Epidermal melanocyte (primary cell): ENCODE measurements around the gene IQCK.

Experiments used
- DNase-seq: peaks from one replicate; pipeline ENCODE4 v3.0.0; 2011; ENCODE audit warnings: low spot score; ENCODE audit not compliant: insufficient read length

Gene IQCK

DNA sequence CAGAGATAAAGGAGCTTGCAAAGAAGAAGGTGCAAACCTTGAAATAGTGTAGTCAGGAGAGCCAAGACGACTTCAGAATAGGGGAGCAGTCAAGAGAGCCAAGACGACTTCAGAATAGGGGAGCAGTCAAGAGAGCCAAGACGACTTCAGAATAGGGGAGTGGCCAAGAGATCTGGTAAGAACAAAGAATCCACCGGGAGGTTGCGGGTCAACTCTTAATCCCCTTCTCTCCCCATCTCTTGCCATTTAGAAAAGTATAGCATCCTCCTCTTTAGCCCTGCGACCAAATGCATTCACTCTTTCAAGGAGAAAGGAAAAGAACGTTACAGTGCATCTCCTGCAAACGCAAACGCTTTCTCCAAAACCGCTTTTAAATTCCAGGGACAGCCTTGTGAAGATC lies 757 bp upstream of the IQCK start:
- DNase-seq, result no peak

DNA sequence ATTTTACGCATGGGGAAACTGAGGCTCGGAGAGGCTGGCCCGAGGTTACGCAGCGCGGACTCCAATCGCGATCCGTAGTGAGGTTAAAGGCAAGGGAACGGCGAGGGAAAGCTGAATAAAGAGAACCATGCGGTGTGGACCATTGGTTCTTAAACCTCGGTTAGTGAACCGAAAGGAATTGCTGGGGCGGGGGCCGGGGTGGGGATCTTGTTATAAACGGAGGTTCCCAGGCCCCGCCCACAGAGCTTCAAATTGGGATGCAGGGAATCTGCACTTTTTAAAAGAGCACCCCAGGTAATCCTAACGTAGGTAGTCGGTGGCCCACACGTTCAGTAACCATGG lies 524 bp downstream of the IQCK start:
- no peak for DNase-seq

DNA sequence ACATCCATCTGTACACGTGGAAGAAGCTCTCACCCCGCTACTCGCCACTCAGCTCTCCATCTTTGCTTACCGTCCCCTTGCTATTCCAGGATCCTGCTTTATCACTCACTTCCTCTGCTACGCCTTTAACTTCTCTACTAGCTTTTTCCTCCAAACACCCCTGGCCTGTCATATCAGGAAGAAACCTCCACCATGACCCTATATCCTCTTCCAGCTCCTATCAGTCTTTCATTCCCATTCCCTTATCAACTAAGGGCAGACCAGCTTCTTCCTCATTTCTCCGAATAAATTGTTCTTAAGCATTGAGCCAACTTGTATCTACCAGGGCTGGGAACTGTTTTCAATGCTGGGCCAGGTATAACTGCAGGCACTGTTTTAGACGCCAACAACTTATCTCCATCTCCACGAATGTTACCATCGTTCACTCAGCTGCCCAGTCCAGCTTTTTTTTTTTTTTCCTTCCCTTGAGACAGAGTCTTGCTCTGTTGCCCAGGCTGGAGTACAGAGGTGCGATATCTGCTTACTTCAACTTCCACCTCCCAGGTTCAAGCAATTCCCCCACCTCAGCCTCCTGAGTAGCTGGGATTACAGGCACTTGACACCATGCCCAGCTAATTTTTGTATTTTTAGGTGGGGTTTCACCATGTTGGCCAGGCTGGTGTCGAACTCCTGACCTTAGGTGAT lies 4.3 kb downstream of the IQCK start:
- DNase-seq, result no peak

DNA sequence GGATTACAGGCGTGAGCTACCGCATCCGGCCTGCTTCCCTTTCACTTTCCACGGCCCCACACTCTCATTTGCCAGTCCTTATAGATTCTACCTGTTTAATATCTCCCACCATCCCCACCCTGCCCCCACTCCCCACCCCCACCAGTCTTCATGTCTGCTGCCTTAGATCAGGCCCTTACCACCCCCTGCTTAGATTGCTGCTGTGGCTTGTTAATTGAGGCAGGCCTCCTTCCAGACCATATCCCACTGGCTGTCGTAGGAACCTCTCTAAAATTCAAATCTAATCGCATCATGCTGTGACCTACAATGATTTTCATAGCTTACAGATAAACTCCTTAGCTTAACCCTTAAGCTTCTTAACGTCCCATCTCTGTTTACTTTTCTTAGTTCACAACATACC lies 4.9 kb downstream of the IQCK start:
- DNase-seq, result no peak

DNA sequence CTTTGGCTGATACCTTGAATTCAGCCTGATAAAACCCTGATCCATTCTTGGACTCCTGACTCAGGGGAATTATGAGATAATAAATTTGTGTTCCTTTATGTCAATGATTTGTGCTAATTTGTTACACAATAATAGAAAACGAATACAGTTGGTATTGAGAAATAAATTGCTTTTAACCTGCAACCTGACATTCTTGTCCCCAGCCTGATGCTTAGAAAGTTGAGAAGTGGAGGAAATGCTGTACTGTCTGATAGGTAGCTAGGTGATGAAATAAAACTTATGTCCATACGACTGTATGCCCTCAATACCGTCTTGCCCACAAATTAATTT lies 10.5 kb downstream of the IQCK start:
- no peak for DNase-seq

DNA sequence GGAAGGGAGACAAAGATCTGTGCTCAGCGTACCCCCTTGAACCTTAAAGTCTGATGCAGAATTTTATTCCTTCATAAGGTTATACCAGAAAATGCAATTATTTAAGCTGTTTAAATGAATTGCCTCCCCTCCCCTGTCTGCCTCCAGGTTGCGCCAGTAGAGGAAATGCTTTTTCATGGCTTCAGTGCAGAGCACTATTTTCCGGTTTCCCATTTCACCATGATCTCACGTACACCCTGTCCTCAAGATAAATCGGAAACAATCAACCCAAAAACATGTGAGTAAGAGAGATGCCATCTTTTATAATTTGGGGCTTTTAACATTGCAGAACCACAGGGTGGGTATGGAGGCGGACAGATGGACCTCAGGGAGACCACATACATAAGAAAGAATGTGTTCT lies 15.5 kb downstream of the IQCK start:
- no peak for DNase-seq

DNA sequence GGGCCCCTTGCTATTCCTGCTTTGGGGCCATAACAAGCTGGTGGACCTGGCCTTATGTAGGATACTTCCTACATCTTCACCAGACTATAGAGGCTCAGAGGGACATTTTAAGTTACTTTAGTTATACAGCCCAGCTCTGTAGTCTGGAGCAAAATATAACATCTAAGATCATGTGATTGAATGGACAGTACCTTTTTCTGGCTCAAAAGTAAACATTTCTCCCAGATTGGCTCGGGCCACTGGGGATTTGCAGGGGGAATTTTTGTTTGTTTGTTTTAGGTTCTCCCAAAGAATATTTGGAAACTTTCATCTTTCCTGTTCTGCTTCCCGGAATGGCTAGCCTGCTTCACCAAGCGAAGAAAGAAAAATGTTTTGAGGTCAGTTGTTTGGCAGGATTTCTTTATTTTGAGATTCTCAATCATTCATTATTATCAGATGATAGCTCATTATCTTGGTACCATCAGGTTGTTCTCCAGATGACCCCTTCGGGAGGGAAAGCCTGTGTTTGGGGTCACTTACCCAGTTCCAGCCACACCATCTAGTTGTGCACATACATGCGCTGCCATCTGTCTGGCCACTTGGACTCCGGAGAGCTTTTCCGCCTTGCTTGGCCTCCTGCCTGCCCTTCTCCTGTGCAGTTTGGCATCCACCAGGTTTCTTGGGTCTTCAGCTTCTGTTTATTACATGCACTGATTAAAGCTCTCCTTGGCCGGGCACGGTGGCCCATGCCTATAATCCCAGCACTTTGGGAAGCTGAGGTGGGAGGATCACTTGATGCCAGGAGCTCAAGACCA lies 17.2 kb downstream of the IQCK start:
- no peak for DNase-seq

DNA sequence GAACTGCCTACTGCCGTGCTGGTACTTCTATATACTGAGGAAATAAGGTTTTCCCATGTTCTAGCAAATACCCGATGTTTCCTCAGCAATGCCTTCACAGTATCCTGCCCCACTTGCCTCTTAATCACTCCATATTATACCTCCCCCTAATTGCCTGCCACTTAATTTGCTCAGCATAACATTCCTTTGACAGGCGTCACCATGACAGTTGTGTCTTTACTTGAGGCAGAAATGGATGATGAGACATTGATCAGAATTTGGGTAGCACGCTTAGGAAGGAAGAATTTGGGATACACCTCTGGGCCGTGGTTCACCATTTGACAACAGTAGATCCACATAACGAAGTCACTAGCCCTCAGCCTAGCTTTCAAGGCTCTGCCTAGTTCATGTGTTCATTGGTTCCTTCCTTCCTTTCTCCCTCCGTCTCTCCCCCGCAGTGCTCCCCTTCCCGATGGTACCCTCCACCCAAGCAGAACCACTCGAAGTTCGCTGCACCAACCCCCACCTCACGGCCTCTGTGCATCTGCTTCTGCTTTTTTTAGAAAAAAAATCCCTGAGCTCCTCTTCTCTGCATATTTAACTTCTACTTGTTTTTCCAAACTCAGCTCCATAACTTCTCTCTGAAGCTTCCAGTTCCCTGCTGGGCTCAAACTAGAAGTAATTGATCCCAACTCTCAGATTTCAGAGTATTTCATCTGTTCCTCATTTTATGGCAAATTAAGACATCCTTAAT lies 19.4 kb downstream of the IQCK start:
- no peak for DNase-seq

DNA sequence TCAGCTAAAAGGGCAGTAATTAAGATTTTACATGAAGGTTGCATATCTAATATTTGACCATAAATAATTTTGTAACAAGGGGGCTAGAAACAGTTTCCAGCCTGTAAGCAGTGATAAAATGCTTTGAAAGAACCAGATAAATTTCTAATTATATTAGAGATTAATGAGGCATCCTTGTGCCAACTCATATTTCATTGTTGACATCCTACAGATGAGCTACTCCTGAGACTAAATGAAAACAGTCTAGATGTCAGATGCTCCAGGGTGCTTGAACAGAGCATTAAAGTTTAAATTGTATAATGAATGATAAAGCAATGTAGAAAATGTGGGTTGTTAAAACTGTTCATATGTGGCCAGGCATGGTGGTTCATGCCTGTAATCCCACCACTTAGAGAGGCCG lies 23.3 kb downstream of the IQCK start:
- DNase-seq, result no peak

DNA sequence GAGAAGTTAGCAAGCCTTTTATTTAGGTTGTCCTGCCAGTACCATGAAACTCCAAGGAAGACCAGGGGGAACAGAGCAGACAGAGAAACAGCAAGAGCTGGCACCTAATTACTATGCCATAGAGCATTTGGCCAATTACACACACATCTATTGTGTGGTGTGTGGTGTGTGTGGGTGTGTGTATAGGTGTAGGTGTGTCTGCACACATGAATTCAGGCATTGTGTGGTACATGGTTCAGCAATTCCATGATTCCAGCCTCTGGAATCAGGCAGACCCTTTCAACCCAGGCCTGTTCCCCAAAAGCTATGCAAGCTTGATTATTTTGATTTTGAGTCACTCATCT lies 25.7 kb downstream of the IQCK start:
- DNase-seq, result no peak

DNA sequence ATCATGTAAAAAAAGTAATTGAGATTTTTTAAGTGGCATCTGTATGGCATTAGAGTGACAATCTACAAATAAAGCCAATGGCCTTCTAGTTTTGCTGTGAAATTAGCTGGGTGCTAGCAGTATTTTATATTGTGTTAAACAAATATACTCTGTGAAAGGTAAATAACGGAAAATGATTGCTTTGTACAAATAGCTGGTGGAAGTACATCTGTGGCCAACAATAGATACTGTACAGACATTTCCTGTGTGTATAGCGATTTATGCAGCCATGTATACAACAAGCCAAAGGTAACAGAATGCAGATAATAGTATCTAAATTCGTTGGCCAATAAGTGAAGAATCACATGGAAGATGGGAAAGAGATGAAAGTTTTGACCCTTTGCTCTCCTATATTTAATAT lies 26.6 kb downstream of the IQCK start:
- DNase-seq, result no peak

DNA sequence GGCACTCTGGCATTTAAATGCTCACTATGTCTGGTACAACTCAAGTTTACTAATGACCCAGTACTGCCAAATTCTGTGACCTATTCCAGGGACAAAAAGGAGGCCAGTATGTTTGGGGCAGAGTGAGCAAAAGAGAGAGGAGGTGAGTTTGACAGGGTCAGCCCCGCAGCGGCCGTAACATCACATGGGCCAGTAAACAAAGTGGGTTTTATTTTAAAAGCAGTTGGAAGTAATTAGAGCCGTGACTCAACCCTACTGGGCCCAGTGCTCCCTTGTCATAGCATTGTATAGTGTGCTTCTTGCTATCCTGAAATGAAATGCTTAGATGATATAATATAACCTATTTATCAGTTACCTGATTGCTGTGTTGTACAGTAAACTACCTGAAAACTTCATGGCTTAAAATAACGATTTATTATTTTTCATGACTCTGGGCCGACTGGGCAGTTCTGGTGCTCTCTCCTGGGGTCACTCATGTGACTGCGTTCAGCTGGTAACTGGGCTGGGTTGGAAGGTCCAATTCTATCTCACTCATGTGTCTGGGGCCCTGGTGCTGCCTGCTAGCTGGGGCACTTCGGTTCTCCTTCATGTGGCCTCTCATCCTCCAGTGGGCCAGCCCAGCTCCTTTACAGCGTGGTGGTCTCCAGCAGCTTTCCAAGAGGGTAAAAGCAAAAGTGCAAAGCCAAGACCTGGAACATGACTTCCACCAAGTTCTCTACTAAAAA lies 27.4 kb downstream of the IQCK start:
- DNase-seq, result no peak

DNA sequence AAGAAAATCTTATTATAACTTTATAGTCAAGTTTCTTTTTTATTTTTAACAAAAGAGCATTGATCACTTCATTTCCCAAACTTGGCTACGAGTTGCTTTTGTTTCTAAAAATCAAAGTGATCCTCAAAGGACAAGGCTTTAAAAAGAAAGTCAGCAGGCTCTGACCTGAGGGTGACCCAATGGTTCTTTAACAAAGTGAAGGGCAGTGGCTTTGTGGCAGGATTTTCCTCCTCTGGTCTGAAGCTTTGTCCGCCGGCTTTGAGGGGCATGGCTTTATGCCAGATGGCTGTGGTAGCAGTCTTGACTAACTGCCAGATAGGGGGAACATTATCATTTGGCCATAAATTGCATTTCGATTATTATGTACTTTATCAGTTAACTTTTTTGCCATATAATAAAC lies 28.5 kb downstream of the IQCK start:
- no peak for DNase-seq

DNA sequence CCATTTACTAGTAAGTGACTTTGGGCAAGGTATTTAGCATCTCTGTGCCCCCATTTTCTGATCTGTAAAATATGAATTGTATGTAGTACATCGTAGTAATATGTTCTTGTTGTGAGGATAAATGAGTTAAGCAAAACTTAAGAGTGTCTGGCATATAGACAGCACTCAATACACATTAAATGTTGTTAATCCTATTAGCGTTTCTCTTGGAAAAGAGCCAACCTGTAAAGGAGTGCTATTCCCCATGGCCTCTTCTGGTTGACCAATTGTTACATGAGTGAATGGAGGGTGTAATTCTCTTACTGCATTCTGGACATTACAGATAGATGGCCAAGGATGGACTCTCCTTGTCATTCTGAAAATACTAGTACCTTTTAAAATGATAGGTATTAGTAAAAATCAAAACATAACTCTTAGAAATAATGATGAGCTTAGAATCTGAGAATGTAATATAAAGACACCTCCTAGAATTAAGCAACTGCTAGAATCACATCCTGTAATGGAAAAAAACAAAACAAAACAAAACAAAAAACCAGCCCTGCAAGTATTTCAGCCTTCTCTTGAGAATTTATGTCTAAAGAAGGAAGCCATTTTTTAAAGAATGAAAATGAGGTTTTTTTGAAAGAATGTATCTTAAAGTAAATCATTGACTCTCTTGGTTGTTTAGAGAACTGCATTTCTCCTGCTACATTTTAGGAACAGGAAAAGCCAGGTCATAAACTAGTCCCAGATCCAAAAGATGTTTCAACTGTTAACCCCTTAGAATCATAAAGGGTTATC lies 30.5 kb downstream of the IQCK start:
- DNase-seq, result no peak

DNA sequence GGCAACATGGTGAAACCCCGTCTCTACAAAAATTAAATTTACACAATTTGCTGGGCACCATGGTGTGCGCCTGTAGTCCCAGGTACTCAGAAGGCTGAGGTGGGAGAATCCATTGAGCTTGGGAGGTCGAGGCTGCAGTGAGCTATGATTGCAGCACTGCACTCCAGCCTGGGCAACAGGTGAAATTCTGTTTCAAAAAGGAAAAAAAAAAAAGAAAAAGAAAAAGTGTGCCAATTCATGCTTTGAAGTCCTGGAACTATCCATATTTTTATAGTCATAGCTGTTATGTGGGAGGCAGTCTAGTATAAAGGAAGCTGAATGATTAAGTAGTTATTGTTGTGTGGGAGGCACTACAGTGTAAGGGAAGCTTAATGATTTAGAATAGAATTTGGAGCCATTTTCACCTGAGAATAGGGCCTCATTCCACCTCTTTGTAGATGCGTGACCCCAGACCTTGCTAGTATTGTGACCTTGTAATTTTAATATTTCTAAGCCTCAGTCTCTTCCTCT lies 31.6 kb downstream of the IQCK start:
- DNase-seq, result no peak

DNA sequence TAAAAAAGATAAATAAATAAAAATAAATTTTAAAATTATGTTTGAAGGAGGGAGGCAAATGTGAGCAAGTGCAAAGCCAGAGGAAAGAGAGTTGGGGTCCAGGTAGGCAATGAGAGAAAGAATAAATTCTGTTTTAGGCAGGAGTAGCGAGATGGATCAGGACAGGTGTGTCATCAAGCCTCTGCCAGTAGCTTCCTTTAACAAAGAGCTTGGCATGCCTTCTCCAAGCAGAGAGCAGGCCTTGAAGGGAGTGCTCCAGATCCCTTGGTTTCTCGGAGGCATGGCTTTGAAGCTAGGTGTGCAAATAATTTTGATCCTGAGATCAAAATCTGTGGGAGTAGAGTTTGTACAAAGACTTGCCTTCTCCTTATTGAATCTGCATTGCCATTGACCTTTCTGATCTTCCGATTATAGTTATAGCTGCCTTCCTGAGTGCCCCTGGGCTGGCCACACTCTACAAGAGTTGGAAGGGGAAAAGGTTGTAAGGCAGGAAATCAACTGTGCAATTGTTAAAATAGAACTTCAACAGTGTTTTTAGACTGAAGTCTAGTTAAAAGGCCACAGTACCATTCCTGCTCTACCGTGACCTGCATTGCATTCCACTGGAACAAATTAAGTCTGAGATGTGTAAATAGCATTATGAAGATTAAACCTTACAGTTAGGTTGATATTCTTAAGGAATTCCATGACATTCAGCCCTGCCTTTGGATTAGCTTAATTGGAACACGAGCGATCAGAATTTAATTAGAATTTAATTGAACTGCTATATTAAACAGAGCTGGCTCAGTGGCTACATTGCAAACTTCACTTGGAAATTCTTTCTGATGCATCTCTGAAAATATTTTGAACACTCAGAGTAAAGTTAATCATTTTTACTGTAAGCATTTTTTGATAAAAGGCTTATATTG lies 33.7 kb downstream of the IQCK start:
- DNase-seq, result no peak

DNA sequence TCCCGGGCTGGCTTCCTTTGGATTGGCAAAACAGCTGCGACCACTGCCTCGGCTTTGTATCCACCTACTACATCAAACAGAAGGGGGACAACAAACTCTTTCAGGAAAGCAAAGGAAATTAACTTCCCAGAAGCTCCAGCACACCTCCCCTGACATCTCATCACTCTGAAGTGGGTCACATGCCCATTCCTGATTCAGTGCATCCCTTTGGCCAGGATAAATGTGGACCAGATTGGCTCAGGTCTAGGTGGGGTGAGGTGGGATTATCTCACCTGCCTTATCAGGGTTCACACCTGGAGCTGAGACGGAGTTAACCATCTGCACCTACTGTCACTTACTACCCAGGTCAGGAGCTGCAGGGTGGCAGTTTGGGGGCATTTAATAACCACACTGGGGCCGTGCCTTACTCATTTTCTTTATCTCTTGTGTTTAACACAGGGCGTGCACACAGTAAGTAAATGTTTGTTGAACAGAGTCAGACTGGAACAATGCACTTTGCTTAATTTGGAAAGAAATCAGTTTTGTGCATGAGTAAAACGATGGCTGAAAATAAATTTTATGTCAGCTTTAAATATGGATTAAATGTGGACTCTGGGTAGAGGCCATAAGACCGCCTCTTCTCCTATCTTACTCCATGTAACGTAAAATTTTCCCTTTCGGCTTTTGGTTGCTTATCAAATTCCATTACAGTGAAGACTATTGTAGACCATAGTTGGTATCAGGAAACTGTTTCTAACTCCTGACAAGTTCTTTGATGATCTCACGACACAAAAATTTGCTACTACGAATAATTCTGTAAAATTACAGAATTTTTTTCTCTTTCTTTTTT lies 36.0 kb downstream of the IQCK start:
- DNase-seq, result no peak

DNA sequence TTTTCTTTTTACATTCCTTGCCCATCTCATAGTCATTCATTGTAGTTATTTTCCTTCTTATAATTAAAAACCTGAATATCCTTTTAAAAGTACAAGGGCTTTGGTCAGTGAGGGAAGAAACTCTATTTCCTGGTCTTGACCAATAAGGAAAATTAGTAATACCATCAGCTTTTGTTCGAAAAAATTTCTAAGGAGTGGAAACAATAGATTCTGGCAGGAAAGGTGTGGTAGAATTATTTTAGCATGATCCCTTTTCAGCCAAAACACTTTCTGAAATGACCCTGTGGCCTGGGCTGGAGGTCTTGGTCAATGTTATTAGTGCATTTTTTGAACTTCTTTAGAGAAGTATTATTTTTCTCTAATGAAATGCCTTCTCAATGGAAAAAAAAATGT lies 36.6 kb downstream of the IQCK start:
- DNase-seq, result no peak

DNA sequence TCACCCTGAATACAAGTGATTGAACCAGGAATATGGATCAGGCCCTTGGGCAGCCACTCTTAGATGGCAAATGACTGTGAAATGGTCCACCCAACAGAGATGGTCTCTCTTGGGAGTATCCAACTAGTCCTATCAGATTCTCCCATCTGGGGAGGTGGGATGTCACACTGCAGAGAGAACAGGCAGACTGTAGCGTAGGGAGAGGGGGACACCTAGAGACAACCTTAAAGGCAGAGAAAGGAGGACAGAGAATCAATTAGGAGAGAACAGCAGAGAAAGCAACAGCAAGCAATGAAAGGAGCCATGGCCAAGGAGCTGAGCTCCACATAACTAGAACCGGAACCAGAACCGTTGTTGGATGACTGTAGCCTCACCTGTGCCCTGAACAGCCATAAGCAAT lies 37.2 kb downstream of the IQCK start:
- DNase-seq, result no peak
